GM19240 (cell line): ENCODE measurements around the gene RTF2.
"Not testable (repeated sequence)": the region's sequence is repeated elsewhere in the genome, so short reads cannot be mapped to it uniquely, and the experiment has no call there.

ENCODE experiments used
- DNase-seq: peaks from one replicate; pipeline ENCODE4 v3.0.0; 2011; ENCODE audit warnings: low spot score; ENCODE audit not compliant: insufficient read length

Gene RTF2

DNA sequence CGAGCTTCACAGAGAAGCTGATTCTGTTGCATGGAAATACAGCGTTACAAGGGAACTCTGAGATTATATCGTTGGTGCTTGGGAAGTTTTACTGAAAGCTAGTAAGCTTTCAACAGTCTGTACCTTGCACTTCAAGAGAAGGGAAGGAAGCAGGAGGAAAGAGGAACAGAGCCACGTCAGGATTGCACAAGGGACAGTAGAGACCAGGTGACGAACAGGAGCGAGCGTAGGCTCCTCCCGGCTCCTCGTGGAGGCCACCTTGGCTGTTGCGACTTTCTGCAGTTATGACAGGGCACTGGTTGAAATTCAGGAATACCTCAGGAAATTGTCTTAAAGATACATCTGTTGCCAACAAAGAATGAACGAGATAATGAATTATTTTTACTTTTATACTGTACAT, 18.8 kb downstream of the RTF2 start:
- DNase-seq = no peak

DNA sequence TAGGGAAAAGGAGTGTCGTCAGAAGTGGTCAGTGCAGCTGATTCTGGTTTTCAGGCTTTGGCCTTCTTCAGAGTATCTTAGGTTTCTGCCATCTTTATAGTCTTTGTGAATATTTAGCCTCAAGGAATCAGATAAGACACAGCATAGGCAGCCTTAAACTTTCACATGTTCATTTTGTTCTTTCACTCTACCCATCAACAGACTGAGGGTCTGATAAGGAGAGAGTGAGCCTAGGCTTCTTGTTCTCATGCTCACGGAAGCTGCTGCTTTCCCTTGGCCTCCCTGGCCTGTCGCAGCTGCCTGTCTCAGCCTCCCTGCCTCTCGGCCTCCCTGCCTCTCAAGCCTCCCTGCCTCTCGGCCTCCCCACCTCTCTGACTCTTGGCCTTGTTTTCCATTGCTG, 20.1 kb downstream of the RTF2 start:
- DNase-seq = no peak

DNA sequence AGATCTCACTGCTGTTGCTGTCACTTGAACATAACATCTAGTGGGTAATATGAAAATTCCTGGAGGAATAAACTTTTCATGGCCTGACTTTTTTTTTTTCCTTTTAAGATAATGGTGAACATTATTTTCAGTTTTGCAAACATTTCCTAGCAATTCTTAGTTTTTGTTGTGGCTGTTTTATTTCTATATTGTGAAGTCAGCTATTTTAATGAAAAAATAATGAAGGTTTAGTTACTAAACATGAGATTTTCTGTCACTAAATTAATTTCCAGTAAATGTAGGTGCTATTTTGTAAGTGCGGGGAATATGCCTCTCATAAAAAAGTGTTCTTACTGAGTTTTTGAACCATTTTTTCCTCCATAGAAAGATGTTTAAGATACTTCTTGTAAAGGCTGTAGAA, 32.7 kb downstream of the RTF2 start:
- DNase-seq = no peak

DNA sequence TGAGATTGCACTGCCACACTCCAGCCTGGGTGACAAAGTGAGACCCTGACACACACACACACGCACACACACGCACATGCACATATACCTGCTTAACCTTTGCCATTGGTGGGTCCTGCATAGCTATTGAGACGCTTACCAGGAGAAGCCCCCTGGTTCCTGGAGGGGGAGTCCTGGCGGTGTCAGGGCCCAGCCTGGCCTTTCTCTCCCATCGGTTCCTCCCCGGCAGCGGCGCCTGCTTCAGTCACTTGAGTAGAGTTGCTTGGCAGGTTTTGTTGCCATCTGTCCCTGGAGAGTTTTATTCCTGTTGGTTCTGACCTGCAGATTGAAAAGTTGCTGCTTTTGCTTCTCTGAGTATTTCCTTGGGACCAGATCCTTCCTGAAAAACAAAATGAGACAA, 35.5 kb downstream of the RTF2 start:
- no peak for DNase-seq

DNA sequence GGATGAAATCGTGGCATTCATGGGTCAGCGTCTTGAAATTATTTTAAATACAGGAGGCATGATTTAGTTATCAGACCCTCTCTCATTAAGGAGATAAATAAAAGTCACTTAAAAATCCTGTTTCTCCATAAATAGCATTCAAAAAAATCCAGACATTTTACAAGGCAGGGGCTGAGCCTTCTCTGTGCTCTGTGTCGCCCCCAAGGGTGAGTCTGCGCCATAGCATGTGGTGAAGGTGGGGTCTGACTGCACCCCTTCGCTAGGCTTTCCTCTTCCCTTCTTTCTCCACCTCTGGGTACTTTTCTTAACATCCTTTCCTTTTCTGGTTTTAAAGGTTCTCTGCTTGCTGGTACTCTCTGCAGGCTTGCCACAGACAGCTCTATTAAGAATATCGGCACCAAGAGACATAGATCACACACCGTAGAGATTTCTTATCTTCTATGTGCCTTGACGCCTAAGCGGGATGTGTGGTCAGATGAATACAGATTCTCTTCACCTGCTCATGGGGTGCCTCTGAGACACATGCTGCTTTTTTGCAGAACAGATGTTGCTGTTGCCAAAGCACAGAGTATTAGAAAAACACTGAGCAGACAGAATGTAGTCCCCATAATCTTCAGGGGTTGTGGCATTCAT, 36.1 kb downstream of the RTF2 start:
- DNase-seq = no peak

DNA sequence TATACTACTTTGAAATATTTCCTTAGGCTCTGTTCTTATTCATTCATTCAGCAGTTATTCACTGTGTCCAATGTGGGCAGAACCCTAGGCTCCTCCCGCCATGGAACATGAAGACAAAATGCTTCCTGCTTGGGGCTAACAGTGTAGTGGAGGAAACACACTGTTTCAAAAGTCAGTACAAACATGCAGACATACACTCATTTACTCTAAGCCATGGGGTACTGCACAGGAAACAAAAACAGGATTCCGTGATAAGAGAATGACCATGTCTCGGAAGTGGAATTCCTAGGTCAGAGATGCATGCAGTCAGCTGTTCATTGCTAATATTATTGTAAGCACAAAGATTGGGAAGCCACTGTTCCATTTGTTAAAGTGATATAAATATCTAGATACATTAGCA, 37.7 kb downstream of the RTF2 start:
- no peak for DNase-seq

DNA sequence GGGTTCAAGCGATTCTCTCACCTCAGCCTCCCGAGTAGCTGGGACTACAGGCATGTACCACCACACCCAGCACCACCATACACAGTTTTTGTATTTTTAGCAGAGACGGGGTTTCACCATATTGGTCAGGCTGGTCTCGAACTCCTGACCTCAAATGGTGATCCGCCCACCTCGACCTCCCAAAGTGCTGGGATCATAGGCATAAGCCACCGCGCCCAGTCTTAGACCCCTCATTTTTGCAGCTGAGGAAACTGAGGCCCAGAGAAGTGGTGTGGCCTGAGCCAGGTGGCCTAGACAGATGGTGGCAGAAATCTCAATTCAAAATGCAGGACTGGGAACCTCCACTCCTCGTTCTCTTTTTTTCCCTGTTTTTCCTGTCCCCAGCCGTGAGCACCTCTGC, 43.5 kb downstream of the RTF2 start:
- no peak for DNase-seq

DNA sequence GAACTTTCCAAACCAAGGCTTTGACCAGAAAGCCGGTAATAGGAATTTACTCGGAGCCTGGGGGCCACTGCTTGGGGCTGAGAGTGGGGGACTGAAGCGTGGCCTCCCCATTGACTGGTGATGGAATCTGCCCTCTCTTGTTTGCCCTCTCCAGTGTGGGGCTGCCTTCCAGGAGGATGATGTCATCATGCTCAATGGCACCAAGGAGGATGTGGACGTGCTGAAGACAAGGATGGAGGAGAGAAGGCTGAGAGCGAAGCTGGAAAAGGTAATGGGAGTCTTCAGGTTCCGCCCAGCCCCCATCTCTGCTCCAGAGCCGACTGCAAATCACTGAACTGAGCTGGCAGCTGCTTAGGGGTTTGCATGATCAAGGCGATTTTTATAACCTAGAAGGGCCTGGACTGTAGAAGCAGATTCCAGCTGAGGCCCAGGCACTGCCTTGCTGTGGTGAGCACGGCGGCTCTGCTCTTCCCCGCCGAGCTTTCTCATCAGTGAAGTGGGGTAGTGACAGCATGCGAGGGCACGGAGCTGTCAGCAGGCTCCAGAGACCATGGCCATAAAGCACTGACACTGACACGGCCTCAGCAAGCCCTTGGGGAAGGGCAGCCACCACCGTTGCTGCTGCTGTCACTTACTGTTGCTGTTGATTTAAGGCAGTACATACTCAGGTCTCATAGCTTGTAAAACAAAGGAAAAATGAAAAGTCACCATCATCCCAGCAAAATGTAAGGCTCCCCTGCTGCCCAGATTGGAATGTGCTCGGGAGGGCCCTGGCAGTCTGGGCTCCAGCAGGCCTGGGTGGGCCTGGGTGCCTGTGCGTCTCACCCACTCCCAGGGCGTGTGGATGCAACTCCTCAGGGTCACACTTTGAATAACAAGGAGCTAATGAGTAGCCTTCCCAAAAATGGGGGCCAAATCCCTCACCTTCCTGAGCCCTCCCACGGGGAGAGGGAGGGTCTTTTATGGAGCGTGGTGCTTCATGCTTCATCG, 45.0 kb downstream of the RTF2 start:
- no peak for DNase-seq

DNA sequence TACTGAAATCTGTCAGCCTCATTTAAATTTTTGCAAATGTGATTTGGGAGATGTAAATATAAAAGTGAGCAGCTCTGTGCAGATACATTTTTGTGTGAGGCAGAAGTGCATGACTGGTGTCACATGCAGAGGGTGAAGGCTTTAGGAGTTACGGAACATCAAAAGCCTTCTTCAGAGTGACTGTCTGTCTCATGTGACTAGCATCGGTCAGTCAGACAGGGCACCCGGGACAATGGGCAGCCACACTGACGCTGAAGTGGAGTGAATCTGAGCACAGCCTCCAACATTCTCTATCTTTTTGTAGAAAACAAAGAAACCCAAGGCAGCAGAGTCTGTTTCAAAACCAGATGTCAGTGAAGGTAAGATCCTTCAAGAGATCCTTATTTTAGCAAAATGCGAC, 48.2 kb downstream of the RTF2 start:
- no peak for DNase-seq

DNA sequence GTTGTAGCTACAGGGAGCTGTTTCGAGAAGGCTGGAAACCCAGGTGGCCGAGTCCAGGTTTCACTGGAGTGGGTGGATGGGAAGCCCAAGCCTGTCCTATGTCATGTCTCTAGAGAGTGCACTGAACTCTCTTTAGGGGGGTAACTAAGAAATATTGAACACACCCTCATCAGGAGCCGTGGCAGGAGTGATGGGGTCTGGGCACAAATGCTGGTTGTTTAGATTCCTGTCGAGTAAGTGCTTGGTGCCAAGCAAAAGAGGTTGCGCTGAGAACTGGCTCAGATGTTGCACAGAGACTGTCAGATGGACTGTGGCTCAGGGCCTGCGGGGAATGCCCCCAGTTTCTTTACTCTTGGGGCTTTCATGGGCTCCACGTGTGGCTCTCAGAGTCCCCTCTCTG, 48.8 kb downstream of the RTF2 start:
- no peak for DNase-seq

DNA sequence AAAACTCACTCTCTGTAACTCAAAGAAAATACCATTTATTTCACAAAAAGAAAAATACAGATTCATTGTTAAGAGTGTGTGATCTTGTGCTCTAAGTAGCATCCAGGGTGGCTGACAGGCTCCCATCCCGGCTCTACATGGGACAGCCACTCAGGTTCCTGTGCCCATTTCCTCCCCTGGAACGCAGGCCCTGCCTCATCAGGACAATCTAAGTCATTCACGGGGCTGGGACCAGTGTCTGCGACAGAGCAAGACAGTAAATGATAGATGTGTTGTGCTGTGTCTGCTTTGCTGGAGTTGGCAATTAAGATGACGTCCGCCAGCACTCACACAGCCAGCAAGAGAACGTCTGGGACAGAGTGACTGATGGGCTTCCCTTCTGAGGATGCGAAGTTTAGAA, 49.2 kb downstream of the RTF2 start:
- no peak for DNase-seq

DNA sequence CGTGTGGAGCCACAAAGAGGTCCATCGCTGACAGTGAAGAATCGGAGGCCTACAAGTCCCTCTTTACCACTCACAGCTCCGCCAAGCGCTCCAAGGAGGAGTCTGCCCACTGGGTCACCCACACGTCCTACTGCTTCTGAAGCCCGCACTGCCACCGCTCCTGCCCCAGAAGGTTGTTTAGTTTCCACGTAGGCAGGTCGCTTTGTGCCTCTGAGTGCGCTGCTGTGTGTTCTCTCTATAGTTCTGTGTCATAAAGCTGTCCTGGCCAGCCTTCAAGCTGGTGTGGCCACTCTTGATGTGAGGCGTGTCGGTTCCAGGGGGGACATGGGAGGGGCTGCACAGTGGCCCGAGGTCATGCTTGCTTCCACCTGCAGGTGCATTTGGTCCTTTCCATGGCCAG, 49.7 kb downstream of the RTF2 start:
- no peak for DNase-seq

DNA sequence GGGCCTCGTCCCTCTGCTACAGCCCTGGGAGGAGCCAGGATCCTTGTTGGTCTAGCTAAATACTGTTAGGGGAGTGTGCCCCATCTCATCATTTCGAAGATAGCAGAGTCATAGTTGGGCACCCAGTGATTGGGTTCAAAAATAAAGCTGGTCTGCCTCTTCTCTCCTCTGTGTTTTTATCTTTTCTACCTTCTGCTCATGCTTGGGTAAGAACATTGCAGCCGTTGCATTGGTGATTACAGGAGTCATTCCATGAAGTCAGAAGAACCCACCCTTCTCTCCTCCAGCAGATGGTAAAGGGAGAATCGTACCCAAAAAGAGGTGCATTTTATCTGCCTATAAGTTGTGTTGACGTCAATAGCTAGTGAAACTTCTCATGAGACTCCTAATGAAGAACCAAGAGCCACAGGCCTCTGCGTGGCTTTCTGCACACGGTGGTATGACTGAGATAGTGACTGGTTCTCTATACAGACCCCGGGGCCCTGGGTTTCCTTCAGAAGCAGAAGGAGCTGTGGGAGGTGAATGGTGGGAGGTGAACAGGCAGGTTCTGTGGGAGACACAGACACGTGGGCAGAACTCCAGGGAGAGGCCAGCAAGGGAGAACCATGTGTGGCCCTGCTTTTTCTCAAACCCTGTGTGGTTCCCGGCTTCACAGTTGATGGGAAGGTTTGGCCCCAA, 50.4 kb downstream of the RTF2 start:
- no peak for DNase-seq

DNA sequence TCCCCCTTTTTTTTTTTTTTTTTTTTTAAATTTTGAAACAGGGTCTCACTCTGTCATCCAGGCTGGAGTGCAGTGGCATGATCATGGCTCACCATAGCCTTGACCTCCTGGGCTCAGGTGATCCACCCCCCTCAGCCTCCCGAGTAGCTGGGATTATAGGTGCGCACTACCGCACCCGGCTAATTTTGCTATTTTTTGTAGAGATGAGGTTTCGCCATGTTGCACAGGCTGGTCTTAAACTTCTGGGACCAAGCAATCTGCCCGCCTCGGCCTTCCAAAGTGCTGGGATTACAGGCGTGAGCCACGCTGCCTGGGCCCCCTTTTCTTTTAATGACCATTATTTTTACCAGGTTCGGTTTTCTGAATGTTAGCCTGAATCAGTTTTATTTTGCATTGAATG, 51.1 kb downstream of the RTF2 start:
- no peak for DNase-seq

DNA sequence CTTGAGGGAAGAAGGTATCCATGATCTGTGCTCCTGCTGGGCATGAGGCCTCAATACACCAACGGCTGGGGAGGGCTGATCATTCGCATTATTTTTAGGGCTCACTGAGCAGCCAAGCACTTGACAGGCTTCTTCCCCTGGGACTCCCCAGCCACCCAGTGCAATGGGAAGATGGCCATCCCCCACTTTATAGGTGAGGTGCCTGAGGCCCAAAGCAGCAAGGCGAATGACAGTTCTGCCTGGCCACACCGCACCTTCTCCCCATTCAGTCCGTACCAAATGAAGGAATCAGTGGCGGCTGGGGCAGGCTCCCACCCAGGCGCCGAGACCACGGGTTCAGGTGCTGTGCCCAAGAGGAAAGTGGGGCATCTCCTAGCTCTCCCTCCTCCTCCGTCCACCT, 51.8 kb downstream of the RTF2 start:
- DNase-seq = no peak

DNA sequence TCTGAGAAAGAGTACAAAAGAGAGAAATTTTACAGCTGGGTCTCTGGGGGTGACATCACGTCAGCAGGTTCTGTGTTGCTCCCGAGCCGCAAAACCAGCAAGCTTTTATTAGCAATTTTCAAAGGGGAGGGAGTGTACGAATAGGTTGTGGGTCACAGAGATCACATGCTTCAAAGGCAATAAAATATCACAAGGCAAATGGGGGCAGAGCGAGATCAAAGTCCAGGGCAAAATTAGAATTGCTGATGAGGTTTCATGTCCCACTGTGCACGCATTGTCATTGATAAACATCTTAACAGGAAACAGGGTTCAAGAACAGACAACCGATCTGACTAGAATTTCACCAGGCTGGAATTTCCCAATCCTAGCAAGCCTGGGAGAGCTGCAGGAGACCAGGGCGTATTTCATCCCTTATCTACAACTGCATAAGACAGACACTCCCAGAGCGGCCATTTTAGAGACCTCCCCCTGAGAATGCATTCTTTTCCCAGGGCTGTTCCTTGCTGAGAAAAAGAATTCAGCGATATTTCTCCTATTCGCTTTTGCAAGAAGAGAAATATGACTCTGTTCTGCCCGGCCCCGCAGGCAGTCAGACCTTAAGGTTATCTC, 52.4 kb downstream of the RTF2 start:
- DNase-seq = not testable (repeated sequence)

DNA sequence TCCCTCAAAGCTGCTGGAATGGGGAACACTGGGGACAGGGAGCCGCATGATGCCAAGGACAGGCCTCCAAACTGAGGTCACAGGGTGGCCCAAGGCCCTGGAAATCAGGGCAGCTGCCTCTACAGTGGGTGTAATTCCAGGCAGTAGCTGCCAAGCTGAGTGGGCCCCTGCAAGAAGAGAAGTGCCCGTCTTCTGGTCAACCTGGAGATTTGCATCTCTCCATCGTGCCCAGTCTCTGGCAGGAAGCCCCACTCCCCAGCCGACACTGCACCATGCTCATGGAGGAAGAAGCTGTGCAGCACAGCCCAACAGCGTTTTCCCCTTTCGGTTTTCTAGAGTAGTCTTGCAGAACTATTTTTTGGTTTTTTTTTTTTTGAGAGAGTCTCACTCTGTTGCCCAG, 53.9 kb downstream of the RTF2 start:
- DNase-seq = no peak

DNA sequence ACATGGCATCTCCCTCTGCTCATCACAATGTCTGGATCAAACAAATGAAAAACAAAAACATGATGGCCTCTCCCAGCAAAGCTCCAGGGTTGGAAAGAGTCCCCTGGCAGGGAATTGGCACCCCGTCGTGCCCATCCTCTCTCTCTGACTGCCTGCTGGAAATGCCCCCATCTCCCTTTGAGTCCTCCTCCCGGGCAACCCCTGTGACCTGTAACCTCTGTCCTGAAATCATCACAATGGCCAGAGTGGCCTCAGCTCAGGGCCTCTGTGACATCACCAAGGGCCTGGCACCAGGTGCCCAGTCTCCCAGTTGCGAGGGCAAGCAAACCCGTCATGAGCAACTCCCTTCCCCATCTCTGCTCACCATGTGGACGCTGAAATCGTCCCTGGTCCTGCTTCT, 56.0 kb downstream of the RTF2 start, which contains the start of gene FAM209A:
Gene FAM209A, plus strand, starts transcription at position 301 of the 400 bp plus-strand sequence. Its CDS starts 65 bp downstream, at position 366.
- DNase-seq = not testable (repeated sequence)

DNA sequence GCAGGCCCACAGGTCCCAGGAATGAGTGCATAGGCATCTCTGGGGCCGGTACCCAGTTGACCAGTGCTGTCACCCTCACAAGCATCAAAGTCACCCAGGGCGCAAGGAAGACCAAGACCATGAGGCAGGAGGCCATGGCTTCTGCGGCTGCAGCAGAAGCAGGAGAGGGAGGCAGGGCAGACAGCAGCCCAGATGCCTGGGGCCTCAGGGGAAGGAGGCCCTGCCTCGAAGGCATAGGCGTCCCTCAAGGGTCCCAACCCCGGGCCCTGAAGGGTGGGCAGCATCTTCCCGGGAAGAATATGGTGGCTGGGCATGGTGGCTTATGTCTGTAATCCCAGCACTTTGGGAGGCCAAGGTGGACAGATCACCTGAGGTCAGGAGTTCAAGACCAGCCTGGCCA, 59.1 kb downstream of the RTF2 start:
- DNase-seq = no peak

DNA sequence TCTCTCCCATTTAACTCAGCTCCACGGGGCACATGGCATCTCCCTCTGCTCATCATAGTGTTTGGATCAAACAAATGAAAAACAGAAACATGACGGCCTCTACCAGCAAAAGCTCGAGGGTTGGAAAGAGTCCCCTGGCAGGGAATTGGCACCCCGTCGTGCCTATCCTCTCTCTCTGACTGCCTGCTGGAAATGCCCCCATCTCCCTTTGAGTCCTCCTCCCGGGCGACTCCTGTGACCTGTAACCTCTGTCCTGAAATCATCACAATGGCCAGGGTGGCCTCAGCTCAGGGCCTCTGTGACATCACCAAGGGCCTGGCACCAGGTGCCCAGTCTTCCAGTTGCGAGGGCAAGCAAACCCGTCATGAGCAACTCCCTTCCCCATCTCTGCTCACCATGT, 64.5 kb downstream of the RTF2 start, which contains the start of gene FAM209B:
Gene FAM209B, plus strand, starts transcription at position 301 of the 400 bp plus-strand sequence. Its CDS starts 96 bp downstream, at position 397.
- not testable (repeated sequence) for DNase-seq

DNA sequence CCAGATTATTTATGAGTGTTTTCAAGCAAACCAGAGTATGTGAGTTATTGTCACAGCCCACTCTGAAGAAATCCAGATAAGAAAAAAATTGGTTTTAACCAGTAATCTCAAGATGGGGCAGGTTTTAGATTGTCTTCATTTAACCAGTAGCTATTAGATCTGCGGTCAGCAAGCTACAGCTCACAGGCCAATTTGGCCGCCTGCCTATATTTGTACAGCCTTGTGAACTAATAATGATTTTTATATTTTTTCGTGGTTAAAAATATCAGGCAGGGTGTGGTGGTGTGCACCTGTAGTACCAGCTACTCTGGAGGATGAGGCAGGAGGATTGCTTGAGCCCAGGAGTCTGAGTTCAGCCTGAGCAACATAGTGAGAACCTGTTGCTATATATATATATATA, 69.6 kb downstream of the RTF2 start:
- DNase-seq = no peak

DNA sequence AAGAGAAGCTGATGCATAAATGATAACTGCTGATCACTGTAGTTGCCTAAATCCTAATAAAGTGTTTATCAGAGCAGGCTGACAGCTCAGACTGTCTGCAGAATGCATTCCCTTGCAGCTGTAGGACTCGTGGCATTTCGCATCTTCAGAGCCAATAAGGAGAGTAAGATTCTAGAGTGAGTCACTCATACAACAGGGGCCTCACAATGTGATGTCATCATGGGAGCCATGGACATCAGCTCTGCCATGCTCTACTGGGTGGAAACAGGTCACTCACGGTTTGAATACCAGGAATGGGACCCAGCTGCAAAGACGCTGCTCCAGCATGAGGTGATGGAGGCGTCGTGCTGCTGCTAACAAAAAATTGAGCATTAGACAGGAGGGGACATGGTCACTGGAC, 72.0 kb downstream of the RTF2 start:
- no peak for DNase-seq
